Ascending aorta (tissue), 2 donors: ENCODE results near the gene IGF2BP1. TPM values are rescaled to one million over a fixed set of nuclear protein-coding genes. Genes with fewer than 3 reads are reported as not detected.

Experiments used
- DNase-seq, 2 donors: peaks; one replicate each; pipeline ENCODE4 v3.0.0-alpha.2; 2019; ENCODE audit warnings: low spot score in 2 of 2
- H3K27ac ChIP-seq, 2 donors: fragments of 200-600 bp; sonication (generic); one replicate each; pipeline ENCODE4 v1.5.1; 2016 to 2017; ENCODE audit warnings: mild to moderate bottlenecking in 1 of 2
- H3K27me3 ChIP-seq: fragments of 200-600 bp; sonication (generic); one replicate; pipeline ENCODE4 v1.5.1; 2017
- H3K36me3 ChIP-seq, 2 donors: fragments of 200-600 bp; sonication (generic); one replicate each; pipeline ENCODE4 v1.5.1; 2016
- H3K4me1 ChIP-seq, 2 donors: fragments of 200-600 bp; sonication (generic); one replicate each; pipeline ENCODE4 v1.5.1; 2016 to 2017; ENCODE audit warnings: mild to moderate bottlenecking in 1 of 2
- H3K4me3 ChIP-seq, 2 donors: fragments of 200-600 bp; sonication (generic); one replicate each; pipeline ENCODE4 v1.5.1; 2016 to 2017; ENCODE audit warnings: mild to moderate bottlenecking in 1 of 2
- H3K9me3 ChIP-seq, 2 donors: fragments of 200-600 bp; sonication (generic); one replicate each; pipeline ENCODE4 v1.5.1; 2016
- CTCF ChIP-seq, 3 experiments: fragments of 200-600 bp in 2 of 3; fragments of 450-650 bp in 1 of 3; sonication (generic) in 2 of 3; IDR thresholded peaks; one replicate each; pipeline ENCODE4 v1.5.1; 2016 to 2019; ENCODE audit warnings: antibody characterized with exemption in 3 of 3, mild to moderate bottlenecking in 1 of 3, moderate library complexity in 1 of 3
- intact Hi-C: fragments of 100-400 bp; cut with DNase I; formaldehyde crosslinking; loops from one replicate; pipeline ENCODE4 v1.15.1; 2023
- total RNA-seq: library from RNA; depleted of rRNA; stranded (reverse); fragments of >200 nt; gene quantifications from one replicate; pipeline ENCODE4 v1.1.0, GENCODE V29; 2016

IGF2BP1 gene
- total RNA-seq, 1 donor from 2014 or later, result not detected

GRCh38 chr17:49013311-49014213 lies 16.4 kb downstream of the IGF2BP1 start:
- no peaks in the 10 kb centered on the region for H3K36me3 ChIP-seq
- H3K27ac ChIP-seq, result no peak overlapping the region
- intact Hi-C loops, result no loop called here
- no peak overlapping the region for H3K4me3 ChIP-seq
- no peak for DNase-seq
- no peak for TF ChIP-seq CTCF (IDR thresholded peaks at IDR 0.05)
- no peaks in the 10 kb centered on the region for H3K9me3 ChIP-seq
- H3K4me1 ChIP-seq, result peaks cover 0 to 2% of the 10 kb centered on the region in 2 donors
- peaks cover 22% of the 10 kb centered on the region for H3K27me3 ChIP-seq

- no peaks in the 10 kb centered on the region for H3K9me3 ChIP-seq
- no peak overlapping the region for H3K4me3 ChIP-seq
- no peak for TF ChIP-seq CTCF (IDR thresholded peaks at IDR 0.05)
- intact Hi-C loops, result no loop called here
- DNase-seq, result no peak
- H3K4me1 ChIP-seq, result peaks cover 0 to 2% of the 10 kb centered on the region in 2 donors
- no peaks in the 10 kb centered on the region for H3K36me3 ChIP-seq
- no peak overlapping the region for H3K27ac ChIP-seq
- peaks cover 22% of the 10 kb centered on the region for H3K27me3 ChIP-seq
These were observed 18.2 kb downstream of the IGF2BP1 start for GRCh38 chr17:49015179-49015923.

GRCh38 chr17:49015924-49016774 lies 19.0 kb downstream of the IGF2BP1 start:
- intact Hi-C loops, result no loop called here
- no peak overlapping the region for H3K4me3 ChIP-seq
- H3K27me3 ChIP-seq, result peaks cover 22% of the 10 kb centered on the region
- no peak for DNase-seq
- no peaks in the 10 kb centered on the region for H3K36me3 ChIP-seq
- peaks cover 0 to 2% of the 10 kb centered on the region in 2 donors for H3K4me1 ChIP-seq
- no peak overlapping the region for H3K27ac ChIP-seq
- no peaks in the 10 kb centered on the region for H3K9me3 ChIP-seq
- no peak for TF ChIP-seq CTCF (IDR thresholded peaks at IDR 0.05)

GRCh38 chr17:49016775-49017463 lies 19.7 kb downstream of the IGF2BP1 start:
- H3K9me3 ChIP-seq, result no peaks in the 10 kb centered on the region
- TF ChIP-seq CTCF (IDR thresholded peaks at IDR 0.05), result no peak
- intact Hi-C loops, result no loop called here
- H3K27me3 ChIP-seq, result peaks cover 22% of the 10 kb centered on the region
- H3K4me3 ChIP-seq, result no peak overlapping the region
- no peak overlapping the region for H3K27ac ChIP-seq
- no peaks in the 10 kb centered on the region for H3K36me3 ChIP-seq
- DNase-seq, result no peak
- peaks cover 0 to 2% of the 10 kb centered on the region in 2 donors for H3K4me1 ChIP-seq

GRCh38 chr17:49018116-49018612 lies 21.0 kb downstream of the IGF2BP1 start:
- H3K27ac ChIP-seq, result no peak overlapping the region
- peaks cover 0 to 2% of the 10 kb centered on the region in 2 donors for H3K4me1 ChIP-seq
- no peak for DNase-seq
- no peaks in the 10 kb centered on the region for H3K9me3 ChIP-seq
- no peak overlapping the region for H3K4me3 ChIP-seq
- H3K36me3 ChIP-seq, result no peaks in the 10 kb centered on the region
- intact Hi-C loops, result no loop called here
- no peak for TF ChIP-seq CTCF (IDR thresholded peaks at IDR 0.05)
- peaks cover 21% of the 10 kb centered on the region for H3K27me3 ChIP-seq
